HepG2 (cell line): Measurements from ENCODE around the gene ZFP64. TPM values are rescaled to one million over a fixed set of nuclear protein-coding genes. Genes with fewer than 3 reads are reported as not detected.

Source experiments
- ATAC-seq: fragments of 200-7000 bp; cut with Tn5 transposase; 3 replicates; pipeline ENCODE4 v1.9.1; 2020; ENCODE audit warnings: mild to moderate bottlenecking, moderate library complexity
- BruUV-seq: library from RNA; stranded (reverse); fragments of 400-500 nt; replicated peaks from 2 replicates; lab custom pipeline; 2021; lab: Mats Ljungman, UMichigan
- CTCF ChIA-PET: fragments of 300-600 bp; formaldehyde crosslinking; extraction: SDS; loops from one replicate; lab custom pipeline; 2021; ENCODE audit warnings: low total read pairs, inconsistent platforms, low intra/inter-chr PET ratio; lab: Yijun Ruan, JAX
- POLR2A ChIA-PET: fragments of 350-600 bp; sonication (Branson Sonifier 250); formaldehyde crosslinking; loops from one replicate; lab custom pipeline; 2020; ENCODE audit warnings: antibody characterized with exemption, inconsistent platforms; lab: Yijun Ruan, JAX
- DNase-seq: peaks from one replicate; pipeline ENCODE4 v3.0.0-alpha.2; 2015; ENCODE audit warnings: low spot score
- FAIRE-seq: peaks from 3 replicates; lab custom pipeline; 2011; peaks lifted over from hg19 to GRCh38; lab: Jason Lieb, UNC
- H2AFZ ChIP-seq: one replicate; pipeline ENCODE4 v1.6.1; 2011; ENCODE audit warnings: low read length, inconsistent platforms
- H3K27ac ChIP-seq: fragments of 300-600 bp; 3 replicates; pipeline ENCODE4 v1.8.0; 2011; ENCODE audit warnings: mixed run types, mild to moderate bottlenecking, mixed read lengths, low read length, inconsistent platforms; ENCODE audit not compliant: insufficient read depth; ENCODE audit errors: extremely low read length
- H3K27me3 ChIP-seq, 2 experiments: fragments of 200-600 bp in 1 of 2; 2 replicates in 1 of 2; 3 replicates in 1 of 2; pipeline versions ENCODE4 v1.6.0 to v1.8.0; 2011; ENCODE audit warnings: low read length in 2 of 2, mild to moderate bottlenecking in 2 of 2, moderate library complexity in 2 of 2, inconsistent platforms in 1 of 2; ENCODE audit not compliant: insufficient read depth in 2 of 2, control insufficient read depth in 1 of 2
- H3K36me3 ChIP-seq, 2 experiments: fragments of 200-600 bp in 1 of 2; replicated peaks in 1 of 2; 2 replicates in 1 of 2; 3 replicates in 1 of 2; pipeline versions ENCODE4 v1.5.1 to v1.8.0; 2011; ENCODE audit warnings: low read length in 2 of 2, inconsistent platforms in 1 of 2; ENCODE audit not compliant: insufficient read depth in 2 of 2, control insufficient read depth in 1 of 2
- H3K4me1 ChIP-seq: 2 replicates; pipeline ENCODE4 v1.5.1; 2012; ENCODE audit warnings: low read length, inconsistent platforms; ENCODE audit not compliant: insufficient read depth
- H3K4me2 ChIP-seq: 2 replicates; pipeline ENCODE4 v1.6.0; 2011; ENCODE audit warnings: low read depth, low read length, inconsistent platforms
- H3K4me3 ChIP-seq, 3 experiments: fragments of 200-600 bp in 1 of 3; sonication (generic), shearing (Covaris generic) in 1 of 3; replicated peaks in 1 of 3; 2 replicates each; pipeline ENCODE4 v1.5.1; 2011 to 2016; ENCODE audit warnings: low read length in 3 of 3, inconsistent platforms in 2 of 3, low read depth in 2 of 3, mild to moderate bottlenecking in 2 of 3, control low read depth in 1 of 3, mixed read lengths in 1 of 3; ENCODE audit not compliant: insufficient read depth in 1 of 3
- H3K79me2 ChIP-seq: one replicate; pipeline ENCODE4 v1.6.1; 2011; ENCODE audit warnings: low read length, inconsistent platforms; ENCODE audit not compliant: insufficient read depth
- H3K9ac ChIP-seq: 2 replicates; pipeline ENCODE4 v1.6.0; 2011; ENCODE audit warnings: mild to moderate bottlenecking, low read depth, low read length, inconsistent platforms; ENCODE audit not compliant: insufficient read depth
- H3K9me3 ChIP-seq: 2 replicates; pipeline ENCODE4 v1.5.1; 2012; ENCODE audit warnings: mild to moderate bottlenecking, low read length
- H4K20me1 ChIP-seq: 2 replicates; pipeline ENCODE4 v1.6.0; 2011; ENCODE audit warnings: inconsistent platforms, mild to moderate bottlenecking, low read length, moderate library complexity; ENCODE audit not compliant: insufficient read depth
- AGO2 ChIP-seq: fragments of 200-400 bp; formaldehyde crosslinking; optimal IDR thresholded peaks from 2 replicates; pipeline ENCODE3; 2017; ENCODE audit warnings: mild to moderate bottlenecking, low read depth, low read length, moderate library complexity
- ATAD3A ChIP-seq: sonication (generic); formaldehyde crosslinking; IDR thresholded peaks from 2 replicates; pipeline ENCODE4 v1.4.0; 2020; ENCODE audit warnings: missing genetic modification reagents
- EEA1 ChIP-seq: sonication (generic); formaldehyde crosslinking; IDR thresholded peaks from 2 replicates; pipeline ENCODE4 v1.5.1; 2020; ENCODE audit warnings: mild to moderate bottlenecking, missing genetic modification reagents, borderline replicate concordance
- FOXA3 ChIP-seq: IDR thresholded peaks from 2 replicates; pipeline ENCODE4 v1.6.1; 2016; ENCODE audit warnings: missing genetic modification reagents, missing compliant biosample characterization
- HMG20B ChIP-seq: conservative IDR thresholded peaks from 2 replicates; pipeline ENCODE4 v1.6.1; 2016; ENCODE audit warnings: missing genetic modification reagents, missing compliant biosample characterization
- MAFF ChIP-seq: IDR thresholded peaks from 2 replicates; pipeline ENCODE4 v1.6.1; 2011; ENCODE audit warnings: low read depth, low read length, improper control_type of control experiment
- MAFK ChIP-seq, 2 experiments: IDR thresholded peaks in 1 of 2; conservative IDR thresholded peaks in 1 of 2; 2 replicates each; pipeline ENCODE4 v1.6.1; 2011; ENCODE audit warnings: improper control_type of control experiment in 2 of 2, low read length in 2 of 2
- NFRKB ChIP-seq: fragments of 450-650 bp; IDR thresholded peaks from 2 replicates; pipeline ENCODE4 v1.6.1; 2017
- POLR2G ChIP-seq: fragments of 200-400 bp; formaldehyde crosslinking; IDR thresholded peaks from 2 replicates; pipeline ENCODE4 v1.6.1; 2018; ENCODE audit warnings: mild to moderate bottlenecking, low read depth, low read length, moderate library complexity
- THYN1 ChIP-seq: sonication (generic); formaldehyde crosslinking; IDR thresholded peaks from 2 replicates; pipeline ENCODE4 v1.8.1; 2023; ENCODE audit warnings: low read depth, mild to moderate bottlenecking, moderate library complexity, missing genetic modification reagents, borderline replicate concordance
- TOPORS ChIP-seq: sonication (generic); formaldehyde crosslinking; IDR thresholded peaks from 2 replicates; pipeline ENCODE4 v1.8.0; 2023; ENCODE audit warnings: mild to moderate bottlenecking, missing genetic modification reagents
- ZFP37 ChIP-seq: sonication (generic); formaldehyde crosslinking; IDR thresholded peaks from 2 replicates; pipeline ENCODE4 v1.4.0; 2020; ENCODE audit warnings: missing genetic modification reagents, borderline replicate concordance
- ZNF121 ChIP-seq: sonication (generic); formaldehyde crosslinking; IDR thresholded peaks from 2 replicates; pipeline ENCODE4 v1.5.0; 2020; ENCODE audit warnings: mild to moderate bottlenecking, missing genetic modification reagents
- WGBS: methylation state at CpG from one replicate; pipeline ENCODE4 v1.1.6; 2017; ENCODE audit warnings: low lambda C conversion rate; 5-methylcytosine and 5-hydroxymethylcytosine counted together
- in situ Hi-C: cut with HindIII; loops from 2 replicates; pipeline ENCODE4 v1.10.0; 2017; ENCODE audit warnings: low pct_unique_long_range_greater_than_20kb; ENCODE audit not compliant: extremely low pct_ligation_motif_present
- intact Hi-C: fragments of 100-400 bp; cut with micrococcal nuclease; formaldehyde crosslinking; loops from one replicate; pipeline ENCODE4 v1.10.0; 2022; ENCODE audit not compliant: unreplicated experiment
- polyA plus RNA-seq, 8 experiments: library from polyadenylated mRNA; depleted of rRNA in 3 of 8; stranded (reverse) in 7 of 8; unstranded in 1 of 8; fragments of >200 nt; fragmentation: Illumina TruSeq in 4 of 8; extraction: Trizol in 4 of 8; gene quantifications; 2 replicates each; pipeline versions ENCODE4 v1.2.1 to v1.2.3, GENCODE V29; 2011 to 2016; ENCODE audit warnings: low read depth in 4 of 8, missing spikeins in 1 of 8, mixed read lengths in 1 of 8; ENCODE audit not compliant: insufficient read depth in 1 of 8
- total RNA-seq, 5 experiments: library from RNA; depleted of rRNA; stranded (reverse); fragments of >200 nt; fragmentation: Illumina TruSeq; extraction: Trizol; gene quantifications; 2 replicates each; pipeline ENCODE4 v1.2.3, GENCODE V29; 2016; ENCODE audit warnings: low read depth in 1 of 5

The ZFP64 gene
- total and polyA plus RNA-seq, 2 of the 13 experiments (the other 11 are each of a cell fraction or from before 2014, with no cell fraction given): 12.0 to 24.3 TPM

- TF ChIP-seq AGO2 (no peak), ZFP37 (no peak), ATAD3A (no peak), NFRKB (no peak), FOXA3 (CRISPR knock-in tag) (no peak), THYN1 (CRISPR knock-in tag) (no peak), HMG20B (CRISPR knock-in tag) (no peak)
- TF ChIP-seq, all 625 proteins: peak for 0
These were observed 48.3 kb downstream of the ZFP64 start (continued) for GRCh38 chr20:52143277-52143676.

DNA sequence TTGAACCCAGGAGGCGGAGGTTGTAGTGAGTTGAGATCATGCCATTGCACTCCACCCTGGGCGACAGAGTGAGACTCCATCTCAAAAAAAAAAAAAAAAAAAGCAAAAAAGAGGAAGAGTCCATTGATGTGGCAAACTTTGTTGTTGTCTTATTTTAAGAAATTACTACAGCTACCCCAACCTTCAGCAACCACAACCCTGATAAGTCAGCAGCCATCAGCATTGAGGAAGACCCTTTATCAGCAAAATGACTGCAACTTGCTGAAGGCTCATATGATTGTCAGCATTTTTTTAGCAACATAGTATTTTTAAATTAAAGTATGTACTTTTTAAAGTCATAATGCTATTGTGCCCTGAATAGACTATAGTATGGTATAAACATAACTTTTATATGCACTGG lies 48.8 kb downstream of the ZFP64 start:
- H3K4me2 ChIP-seq: no peak overlapping the region
- in situ Hi-C loops: no loop called here
- intact Hi-C loops: no loop called here
- no TSS peak for BruUV-seq
- TF ChIP-seq MAFF (peak; percentile 67), POLR2G (no peak), EEA1 (CRISPR knock-in tag) (no peak), ZNF121 (CRISPR knock-in tag) (no peak), MAFK (conservative IDR thresholded peaks at IDR 0.05 in 1 of 2, IDR thresholded peaks at IDR 0.05 in 1 of 2; ENCODE audit: low read length in 2 of 2) (peak; percentile 45 to 74; a peak in 2 of 4 replicates), TOPORS (no peak)
- TF ChIP-seq, all 625 proteins: peak for 2
- H3K27ac ChIP-seq: no peak overlapping the region
- FAIRE-seq: no peak
- CTCF ChIA-PET: no interaction called here
- POLR2A ChIA-PET: no interaction called here
- no peak overlapping the region for H2AFZ ChIP-seq
- no peak overlapping the region for H3K9ac ChIP-seq
- H3K27me3 ChIP-seq: no peaks in the 10 kb centered on the region
- H3K36me3 ChIP-seq: no peaks in the 10 kb centered on the region
- no peaks in the 10 kb centered on the region for H3K4me1 ChIP-seq
- WGBS: 94% methylated on average over 2 of the region's 2 CpGs
- no peaks in the 10 kb centered on the region for H3K9me3 ChIP-seq
- no peak for ATAC-seq
- no peaks in the 10 kb centered on the region for H3K79me2 ChIP-seq
- no peaks in the 10 kb centered on the region for H4K20me1 ChIP-seq
- H3K4me3 ChIP-seq: no peak overlapping the region
- DNase-seq: no peak
